ENCODE data around the gene ASCC3. TPM values are rescaled to one million over a fixed set of nuclear protein-coding genes. Genes with fewer than 3 reads are reported as not detected.

ASCC3 gene
- total RNA-seq, 2 donors from 2014 or later: 35.7 to 56.2 TPM

- DNase-seq (ENCODE audit: low spot score) (no peak), ATAC-seq (ENCODE audit: insufficient number of reproducible peaks, low FRiP score, low read depth) (no peak)
- no peaks in the 10 kb centered on the region for H3K9me3 ChIP-seq
- TF ChIP-seq, protein P1, sequence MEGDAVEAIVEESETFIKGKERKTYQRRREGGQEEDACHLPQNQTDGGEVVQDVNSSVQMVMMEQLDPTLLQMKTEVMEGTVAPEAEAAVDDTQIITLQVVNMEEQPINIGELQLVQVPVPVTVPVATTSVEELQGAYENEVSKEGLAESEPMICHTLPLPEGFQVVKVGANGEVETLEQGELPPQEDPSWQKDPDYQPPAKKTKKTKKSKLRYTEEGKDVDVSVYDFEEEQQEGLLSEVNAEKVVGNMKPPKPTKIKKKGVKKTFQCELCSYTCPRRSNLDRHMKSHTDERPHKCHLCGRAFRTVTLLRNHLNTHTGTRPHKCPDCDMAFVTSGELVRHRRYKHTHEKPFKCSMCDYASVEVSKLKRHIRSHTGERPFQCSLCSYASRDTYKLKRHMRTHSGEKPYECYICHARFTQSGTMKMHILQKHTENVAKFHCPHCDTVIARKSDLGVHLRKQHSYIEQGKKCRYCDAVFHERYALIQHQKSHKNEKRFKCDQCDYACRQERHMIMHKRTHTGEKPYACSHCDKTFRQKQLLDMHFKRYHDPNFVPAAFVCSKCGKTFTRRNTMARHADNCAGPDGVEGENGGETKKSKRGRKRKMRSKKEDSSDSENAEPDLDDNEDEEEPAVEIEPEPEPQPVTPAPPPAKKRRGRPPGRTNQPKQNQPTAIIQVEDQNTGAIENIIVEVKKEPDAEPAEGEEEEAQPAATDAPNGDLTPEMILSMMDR (IDR thresholded peaks at IDR 0.05): no peak
- no peaks in the 10 kb centered on the region for H3K36me3 ChIP-seq
- no peaks in the 10 kb centered on the region for H3K4me1 ChIP-seq (ENCODE audit: control insufficient read depth in 1 of 2, low read depth in 2 of 2)
- H3K27ac ChIP-seq: no peak overlapping the region
- no peaks in the 10 kb centered on the region for H3K27me3 ChIP-seq (replicated peaks; ENCODE audit: insufficient read depth)
- no peak overlapping the region for H3K4me3 ChIP-seq
These were observed 209.4 kb downstream of the ASCC3 start for GRCh38 chr6:100671740-100672139.

GRCh38 chr6:100670056-100670455 is 211.1 kb downstream of the ASCC3 start:
- ATAC-seq (ENCODE audit: insufficient number of reproducible peaks, low FRiP score, low read depth): no peak
- Histone ChIP-seq H3K4me3 (no peak overlapping the region), H3K36me3 (no peaks in the 10 kb centered on the region), H3K27ac (no peak overlapping the region), H3K4me1 (ENCODE audit: control insufficient read depth in 1 of 2, low read depth in 2 of 2) (no peaks in the 10 kb centered on the region), H3K27me3 (replicated peaks; ENCODE audit: insufficient read depth) (no peaks in the 10 kb centered on the region), H3K9me3 (no peaks in the 10 kb centered on the region)
- no peak for DNase-seq (ENCODE audit: low spot score)
- TF ChIP-seq, protein P1 (IDR thresholded peaks at IDR 0.05): no peak

DNA sequence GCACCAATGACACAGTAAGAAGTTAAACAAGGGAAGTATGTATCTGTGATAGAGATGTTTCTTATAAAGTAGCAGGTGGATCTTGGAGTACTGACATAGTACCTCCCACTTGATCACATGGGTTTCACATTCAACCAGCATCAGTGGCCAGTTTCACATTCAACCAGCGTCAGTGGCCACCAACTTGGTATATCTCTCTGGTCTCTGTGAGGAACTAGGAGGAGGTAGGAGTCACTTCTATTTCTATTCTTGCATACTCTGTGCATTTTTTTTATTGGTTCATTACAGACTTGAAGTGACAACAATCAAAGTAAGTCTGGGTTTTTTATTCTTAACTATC is 216.1 kb downstream of the ASCC3 start:
- H3K9me3 ChIP-seq: no peaks in the 10 kb centered on the region
- H3K27me3 ChIP-seq (replicated peaks; ENCODE audit: insufficient read depth): no peaks in the 10 kb centered on the region
- no peaks in the 10 kb centered on the region for H3K4me1 ChIP-seq (ENCODE audit: control insufficient read depth in 1 of 2, low read depth in 2 of 2)
- no peak overlapping the region for H3K4me3 ChIP-seq
- DNase-seq (ENCODE audit: low spot score) (no peak), ATAC-seq (ENCODE audit: insufficient number of reproducible peaks, low FRiP score, low read depth) (no peak)
- H3K36me3 ChIP-seq: no peaks in the 10 kb centered on the region
- TF ChIP-seq, protein P1 (IDR thresholded peaks at IDR 0.05): no peak
- H3K27ac ChIP-seq: no peak overlapping the region

GRCh38 chr6:100664274-100665040 is 216.7 kb downstream of the ASCC3 start:
- TF ChIP-seq, protein P1 (IDR thresholded peaks at IDR 0.05): peak; percentile 54
- ATAC-seq (ENCODE audit: insufficient number of reproducible peaks, low FRiP score, low read depth): no peak
- no peaks in the 10 kb centered on the region for H3K4me1 ChIP-seq (ENCODE audit: control insufficient read depth in 1 of 2, low read depth in 2 of 2)
- H3K27me3 ChIP-seq (replicated peaks; ENCODE audit: insufficient read depth): no peaks in the 10 kb centered on the region
- DNase-seq (ENCODE audit: low spot score): no peak
- no peaks in the 10 kb centered on the region for H3K36me3 ChIP-seq
- H3K4me3 ChIP-seq: no peak overlapping the region
- H3K9me3 ChIP-seq: no peaks in the 10 kb centered on the region
- no peak overlapping the region for H3K27ac ChIP-seq

DNA sequence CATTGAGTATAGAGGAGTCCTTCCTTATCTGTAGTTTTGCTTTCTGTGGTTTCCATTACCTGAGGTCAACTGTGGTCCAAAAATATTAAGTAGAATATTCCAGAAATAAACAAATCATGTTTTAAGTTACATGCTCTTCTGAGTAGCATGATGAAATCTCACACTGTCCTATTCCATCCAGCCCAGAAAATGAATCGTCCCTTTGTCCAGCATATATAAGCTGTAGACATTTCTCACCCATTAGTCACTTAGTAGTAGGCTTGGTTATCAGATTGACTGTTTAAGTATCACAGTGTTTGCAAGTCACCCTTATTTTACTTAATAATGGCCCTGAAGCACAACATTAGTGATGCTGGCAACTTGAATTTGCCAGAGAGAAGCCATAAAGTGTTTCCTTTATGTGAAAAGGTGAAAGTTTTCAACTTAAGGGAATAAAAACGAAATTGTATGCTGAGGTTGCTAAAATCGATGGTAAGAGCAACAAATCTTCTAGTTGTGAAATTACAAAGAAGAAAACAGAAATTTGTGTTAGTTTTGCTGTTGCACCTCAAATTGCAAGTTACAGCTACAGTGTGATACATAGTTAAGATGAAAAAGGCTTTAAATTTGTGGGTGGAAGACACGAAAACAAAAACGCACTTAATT is 217.8 kb downstream of the ASCC3 start:
- no peak for DNase-seq (ENCODE audit: low spot score)
- no peak for ATAC-seq (ENCODE audit: insufficient number of reproducible peaks, low FRiP score, low read depth)
- Histone ChIP-seq H3K4me1 (ENCODE audit: control insufficient read depth in 1 of 2, low read depth in 2 of 2) (no peaks in the 10 kb centered on the region), H3K36me3 (no peaks in the 10 kb centered on the region), H3K9me3 (no peaks in the 10 kb centered on the region), H3K27ac (no peak overlapping the region), H3K27me3 (replicated peaks; ENCODE audit: insufficient read depth) (no peaks in the 10 kb centered on the region), H3K4me3 (no peak overlapping the region)
- TF ChIP-seq, protein P1 (IDR thresholded peaks at IDR 0.05): no peak

All from thoracic aorta (tissue), 2 donors.